ENCODE results near the gene PER3. TPM values are rescaled to one million over a fixed set of nuclear protein-coding genes. Genes with fewer than 3 reads are reported as not detected.

PER3 gene
- total and polyA plus RNA-seq, 2 of the 13 experiments (the other 11 are each of a cell fraction or from before 2014, with no cell fraction given), result 3.0 to 6.0 TPM

DNA sequence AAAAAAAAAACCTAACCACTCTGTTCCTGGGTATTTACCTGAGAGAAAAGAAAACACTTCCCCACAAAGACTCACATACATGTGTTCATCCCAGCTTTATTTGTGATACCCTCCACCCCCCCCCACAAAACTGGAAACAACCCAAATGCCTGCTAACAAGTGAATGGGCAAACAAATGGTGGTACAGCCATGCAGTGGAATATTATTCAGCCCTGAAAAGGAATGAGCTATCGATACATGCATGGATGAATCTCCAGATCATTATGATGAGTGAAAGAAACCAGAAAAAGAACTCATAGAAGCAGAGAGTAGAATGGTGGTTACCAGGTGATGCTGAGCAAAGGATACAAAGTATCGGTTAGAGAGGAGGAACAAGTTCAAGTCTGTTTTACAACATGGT lies 106.8 kb downstream of the PER3 start:
- FAIRE-seq (no peak), ATAC-seq (no peak), DNase-seq (ENCODE audit: low spot score) (no peak)
- H3K79me2 ChIP-seq (ENCODE audit: insufficient read depth, low read length), result no peaks in the 10 kb centered on the region
- ChIA-PET CTCF (ENCODE audit: low intra/inter-chr PET ratio, low total read pairs) (no interaction called here), POLR2A (no interaction called here)
- no TSS peak for BruUV-seq (replicated peaks)
- H3K9me3 ChIP-seq (ENCODE audit: low read length), result no peaks in the 10 kb centered on the region
- H3K27ac ChIP-seq (ENCODE audit: extremely low read length, insufficient read depth, low read length), result no peak overlapping the region
- no peaks in the 10 kb centered on the region for H3K4me1 ChIP-seq (ENCODE audit: insufficient read depth, low read length)
- no peak overlapping the region for H3K4me3 ChIP-seq (replicated peaks in 1 of 3; ENCODE audit: insufficient read depth in 1 of 3, low read depth in 2 of 3, low read length in 3 of 3)
- in situ Hi-C loops (cut with HindIII; ENCODE audit: extremely low pct_ligation_motif_present, low pct_unique_long_range_greater_than_20kb) (no loop called here), intact Hi-C loops (cut with micrococcal nuclease; ENCODE audit: unreplicated experiment) (no loop called here)
- H2AFZ ChIP-seq (ENCODE audit: low read length), result no peak overlapping the region
- H3K4me2 ChIP-seq (ENCODE audit: low read depth, low read length), result no peak overlapping the region
- H3K9ac ChIP-seq (ENCODE audit: insufficient read depth, low read depth, low read length), result no peak overlapping the region
- no peaks in the 10 kb centered on the region for H3K36me3 ChIP-seq (replicated peaks in 1 of 2; ENCODE audit: control insufficient read depth in 1 of 2, insufficient read depth in 2 of 2, low read length in 2 of 2)
- peaks cover 0 to 14% of the 10 kb centered on the region in 2 experiments; a peak in 2 of 5 replicates for H3K27me3 ChIP-seq (ENCODE audit: control insufficient read depth in 1 of 2, insufficient read depth in 2 of 2, low read length in 2 of 2)
- no peaks in the 10 kb centered on the region for H4K20me1 ChIP-seq (ENCODE audit: insufficient read depth, low read length)
- 24% methylated on average over 2 of the region's 2 CpGs for WGBS (ENCODE audit: low lambda C conversion rate)
- TF ChIP-seq RFX1 (IDR thresholded peaks at IDR 0.05) (no peak), ZNF101 (CRISPR knock-in tag; IDR thresholded peaks at IDR 0.05; ENCODE audit: borderline replicate concordance, low read depth) (no peak), ESRRA (CRISPR knock-in tag; IDR thresholded peaks at IDR 0.05; ENCODE audit: low read depth) (no peak), MAX (IDR thresholded peaks at IDR 0.05) (no peak), ZNF207 (IDR thresholded peaks at IDR 0.05; ENCODE audit: borderline replicate concordance) (no peak), YY1 (IDR thresholded peaks at IDR 0.05; ENCODE audit: insufficient read depth, insufficient replicate concordance, low read depth, low read length) (no peak), NRL (CRISPR knock-in tag; IDR thresholded peaks at IDR 0.05; ENCODE audit: borderline replicate concordance) (no peak), ZNF563 (CRISPR knock-in tag; IDR thresholded peaks at IDR 0.05) (no peak), PRDM4 (CRISPR knock-in tag; IDR thresholded peaks at IDR 0.05; ENCODE audit: borderline replicate concordance) (no peak), ZIK1 (CRISPR knock-in tag; IDR thresholded peaks at IDR 0.05; ENCODE audit: borderline replicate concordance, low read depth) (no peak), GATA4 (IDR thresholded peaks at IDR 0.05; ENCODE audit: borderline replicate concordance, low read depth) (no peak), ZMAT3 (CRISPR knock-in tag; conservative IDR thresholded peaks at IDR 0.05) (no peak), ZNF24 (IDR thresholded peaks at IDR 0.05) (no peak), ZNF737 (CRISPR knock-in tag; IDR thresholded peaks at IDR 0.05; ENCODE audit: borderline replicate concordance) (no peak), SRSF9 (IDR thresholded peaks at IDR 0.05; ENCODE audit: borderline replicate concordance, insufficient read depth, low read depth, low read length, poor library complexity, severe bottlenecking) (no peak)
- TF ChIP-seq, protein P1, sequence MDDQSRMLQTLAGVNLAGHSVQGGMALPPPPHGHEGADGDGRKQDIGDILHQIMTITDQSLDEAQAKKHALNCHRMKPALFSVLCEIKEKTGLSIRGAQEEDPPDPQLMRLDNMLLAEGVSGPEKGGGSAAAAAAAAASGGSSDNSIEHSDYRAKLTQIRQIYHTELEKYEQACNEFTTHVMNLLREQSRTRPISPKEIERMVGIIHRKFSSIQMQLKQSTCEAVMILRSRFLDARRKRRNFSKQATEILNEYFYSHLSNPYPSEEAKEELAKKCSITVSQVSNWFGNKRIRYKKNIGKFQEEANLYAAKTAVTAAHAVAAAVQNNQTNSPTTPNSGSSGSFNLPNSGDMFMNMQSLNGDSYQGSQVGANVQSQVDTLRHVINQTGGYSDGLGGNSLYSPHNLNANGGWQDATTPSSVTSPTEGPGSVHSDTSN (CRISPR knock-in tag; IDR thresholded peaks at IDR 0.05; ENCODE audit: borderline replicate concordance), result no peak
